ENCODE results near the gene AZU1.

AZU1 gene

GRCh38 chr19:867855-868457 is 40.3 kb downstream of the AZU1 start:
- H3K4me1 ChIP-seq (ENCODE audit: insufficient read depth, low read length, poor library complexity, severe bottlenecking): no peaks in the 10 kb centered on the region
- no peaks in the 10 kb centered on the region; the same call in 1 of the 2 replicates for H3F3A ChIP-seq (ENCODE audit: low read depth)
- H2AFZ ChIP-seq (ENCODE audit: low read length): no peak overlapping the region
- H4K20me1 ChIP-seq (ENCODE audit: insufficient read depth, low read length, poor library complexity, severe bottlenecking): no peaks in the 10 kb centered on the region
- TF ChIP-seq EZH2phosphoT487 (IDR thresholded peaks at IDR 0.05; ENCODE audit: borderline replicate concordance): no peak
- no peaks in the 10 kb centered on the region for H3K27me3 ChIP-seq (ENCODE audit: insufficient read depth, low read length, poor library complexity, severe bottlenecking)
- H3K4me3 ChIP-seq (ENCODE audit: low read length, poor library complexity, severe bottlenecking): no peak overlapping the region
- no peaks in the 10 kb centered on the region for H3K79me2 ChIP-seq (ENCODE audit: insufficient read depth, low read length)
- H3K36me3 ChIP-seq (ENCODE audit: insufficient read depth, low read length): no peaks in the 10 kb centered on the region; the same call in 1 of the 2 replicates
- H3K4me2 ChIP-seq (ENCODE audit: low read depth, low read length, poor library complexity, severe bottlenecking): no peak overlapping the region
- H3K9me2 ChIP-seq (replicated peaks; ENCODE audit: low read depth, low read length): no peaks in the 10 kb centered on the region
- no peaks in the 10 kb centered on the region for H3K9me3 ChIP-seq (ENCODE audit: insufficient read depth, low read depth, low read length)
- H3K9ac ChIP-seq (ENCODE audit: low read depth, low read length, poor library complexity, severe bottlenecking): no peak overlapping the region

- Histone ChIP-seq H2AFZ (ENCODE audit: low read length) (no peak overlapping the region), H3K79me2 (ENCODE audit: insufficient read depth, low read length) (no peaks in the 10 kb centered on the region), H3K27me3 (ENCODE audit: insufficient read depth, low read length, poor library complexity, severe bottlenecking) (no peaks in the 10 kb centered on the region), H3K4me3 (ENCODE audit: low read length, poor library complexity, severe bottlenecking) (no peak overlapping the region), H3K4me2 (ENCODE audit: low read depth, low read length, poor library complexity, severe bottlenecking) (no peak overlapping the region), H4K20me1 (ENCODE audit: insufficient read depth, low read length, poor library complexity, severe bottlenecking) (no peaks in the 10 kb centered on the region), H3K36me3 (ENCODE audit: insufficient read depth, low read length) (no peaks in the 10 kb centered on the region; the same call in 1 of the 2 replicates), H3K4me1 (ENCODE audit: insufficient read depth, low read length, poor library complexity, severe bottlenecking) (no peaks in the 10 kb centered on the region), H3K9ac (ENCODE audit: low read depth, low read length, poor library complexity, severe bottlenecking) (no peak overlapping the region), H3K9me3 (ENCODE audit: insufficient read depth, low read depth, low read length) (no peaks in the 10 kb centered on the region), H3K9me2 (replicated peaks; ENCODE audit: low read depth, low read length) (no peaks in the 10 kb centered on the region), H3F3A (ENCODE audit: low read depth) (no peaks in the 10 kb centered on the region; the same call in 1 of the 2 replicates)
- no peak for TF ChIP-seq CTCF (conservative IDR thresholded peaks at IDR 0.05; ENCODE audit: low read length)
- no peak for TF ChIP-seq EZH2phosphoT487 (IDR thresholded peaks at IDR 0.05; ENCODE audit: borderline replicate concordance)
These were observed 41.0 kb downstream of the AZU1 start for GRCh38 chr19:868458-869244.

- H3F3A ChIP-seq (ENCODE audit: low read depth): no peaks in the 10 kb centered on the region; the same call in 1 of the 2 replicates
- no peaks in the 10 kb centered on the region for H3K9me2 ChIP-seq (replicated peaks; ENCODE audit: low read depth, low read length)
- no peaks in the 10 kb centered on the region for H3K9me3 ChIP-seq (ENCODE audit: insufficient read depth, low read depth, low read length)
- no peaks in the 10 kb centered on the region; the same call in 1 of the 2 replicates for H3K36me3 ChIP-seq (ENCODE audit: insufficient read depth, low read length)
- H3K79me2 ChIP-seq (ENCODE audit: insufficient read depth, low read length): no peaks in the 10 kb centered on the region
- TF ChIP-seq CTCF (conservative IDR thresholded peaks at IDR 0.05; ENCODE audit: low read length): no peak
- TF ChIP-seq EZH2phosphoT487 (IDR thresholded peaks at IDR 0.05; ENCODE audit: borderline replicate concordance): no peak
- H3K9ac ChIP-seq (ENCODE audit: low read depth, low read length, poor library complexity, severe bottlenecking): no peak overlapping the region
- H2AFZ ChIP-seq (ENCODE audit: low read length): no peak overlapping the region
- H3K4me3 ChIP-seq (ENCODE audit: low read length, poor library complexity, severe bottlenecking): no peak overlapping the region
- no peaks in the 10 kb centered on the region for H4K20me1 ChIP-seq (ENCODE audit: insufficient read depth, low read length, poor library complexity, severe bottlenecking)
- H3K4me1 ChIP-seq (ENCODE audit: insufficient read depth, low read length, poor library complexity, severe bottlenecking): no peaks in the 10 kb centered on the region
- no peak overlapping the region for H3K4me2 ChIP-seq (ENCODE audit: low read depth, low read length, poor library complexity, severe bottlenecking)
- no peaks in the 10 kb centered on the region for H3K27me3 ChIP-seq (ENCODE audit: insufficient read depth, low read length, poor library complexity, severe bottlenecking)
These were observed 41.9 kb downstream of the AZU1 start for GRCh38 chr19:869245-870177.

All from Loucy (cell line).